ENCODE measurements around the gene MSL1.

The MSL1 gene

DNA sequence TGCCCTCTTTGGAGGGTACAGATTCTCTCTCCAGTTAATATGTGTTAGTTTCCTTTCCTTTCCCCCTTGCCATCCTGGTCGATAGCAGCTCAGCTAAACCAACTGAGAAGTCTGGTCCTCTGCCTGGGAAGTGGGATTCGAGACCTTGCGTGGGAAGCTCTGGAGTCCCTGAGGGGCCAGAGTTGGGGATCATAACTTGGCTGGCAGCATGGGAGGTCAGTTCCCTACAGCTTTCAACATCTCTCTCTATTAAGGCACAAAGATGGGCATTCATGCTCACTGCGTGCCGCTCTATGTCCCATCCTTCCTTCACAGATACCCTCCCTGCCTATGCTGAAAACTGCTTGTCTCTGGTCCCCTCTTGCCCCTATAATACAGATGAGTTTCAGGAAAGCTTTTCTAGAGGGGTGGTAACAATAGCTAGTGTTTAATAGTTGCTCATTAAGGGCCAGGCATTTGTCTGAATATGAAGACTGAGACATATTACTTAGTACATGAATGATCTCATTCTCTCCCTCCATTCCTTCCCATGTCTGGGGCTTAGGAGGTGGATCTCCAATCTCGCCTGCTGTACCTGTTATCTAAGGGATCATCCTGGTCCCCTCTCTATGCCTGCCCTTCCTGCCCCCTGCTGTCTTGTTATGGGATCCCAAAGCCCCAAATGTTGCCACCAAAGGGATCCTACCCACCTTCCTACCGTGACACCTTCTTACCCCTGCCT lies 48.2 kb upstream of the MSL1 start:
- Histone ChIP-seq H4K20me1 (ENCODE audit: insufficient read depth, low read length) (no peaks in the 10 kb centered on the region), H3K4me3 (ENCODE audit: low read depth, low read length, poor library complexity, severe bottlenecking) (no peak overlapping the region), H3K9me2 (ENCODE audit: low read depth, low read length) (no peaks in the 10 kb centered on the region), H3K27me3 (ENCODE audit: insufficient read depth, low read length) (no peaks in the 10 kb centered on the region), H3K27ac (ENCODE audit: low read depth, low read length, poor library complexity, severe bottlenecking) (no peak overlapping the region), H3K79me2 (ENCODE audit: insufficient read depth, low read length) (no peaks in the 10 kb centered on the region), H3K9ac (ENCODE audit: low read length) (no peak overlapping the region), H3K4me2 (ENCODE audit: low read length) (no peak overlapping the region), H2AFZ (ENCODE audit: low read length) (no peak overlapping the region), H3K36me3 (ENCODE audit: insufficient read depth, low read length) (no peaks in the 10 kb centered on the region; the same call in 1 of the 2 replicates), H3F3A (ENCODE audit: insufficient read depth, low read length) (no peaks in the 10 kb centered on the region), H3K9me3 (ENCODE audit: low read length) (no peaks in the 10 kb centered on the region), H3K4me1 (ENCODE audit: insufficient read depth, low read length, severe bottlenecking) (peaks cover 43% of the 10 kb centered on the region)
- no peak for TF ChIP-seq EZH2 (IDR thresholded peaks at IDR 0.05; ENCODE audit: borderline replicate concordance, low read length)
- TF ChIP-seq, protein P1, sequence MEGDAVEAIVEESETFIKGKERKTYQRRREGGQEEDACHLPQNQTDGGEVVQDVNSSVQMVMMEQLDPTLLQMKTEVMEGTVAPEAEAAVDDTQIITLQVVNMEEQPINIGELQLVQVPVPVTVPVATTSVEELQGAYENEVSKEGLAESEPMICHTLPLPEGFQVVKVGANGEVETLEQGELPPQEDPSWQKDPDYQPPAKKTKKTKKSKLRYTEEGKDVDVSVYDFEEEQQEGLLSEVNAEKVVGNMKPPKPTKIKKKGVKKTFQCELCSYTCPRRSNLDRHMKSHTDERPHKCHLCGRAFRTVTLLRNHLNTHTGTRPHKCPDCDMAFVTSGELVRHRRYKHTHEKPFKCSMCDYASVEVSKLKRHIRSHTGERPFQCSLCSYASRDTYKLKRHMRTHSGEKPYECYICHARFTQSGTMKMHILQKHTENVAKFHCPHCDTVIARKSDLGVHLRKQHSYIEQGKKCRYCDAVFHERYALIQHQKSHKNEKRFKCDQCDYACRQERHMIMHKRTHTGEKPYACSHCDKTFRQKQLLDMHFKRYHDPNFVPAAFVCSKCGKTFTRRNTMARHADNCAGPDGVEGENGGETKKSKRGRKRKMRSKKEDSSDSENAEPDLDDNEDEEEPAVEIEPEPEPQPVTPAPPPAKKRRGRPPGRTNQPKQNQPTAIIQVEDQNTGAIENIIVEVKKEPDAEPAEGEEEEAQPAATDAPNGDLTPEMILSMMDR (IDR thresholded peaks at IDR 0.05; ENCODE audit: low read length): no peak

GRCh38 chr17:40074175-40074512 lies 47.6 kb upstream of the MSL1 start:
- Histone ChIP-seq H3K9ac (ENCODE audit: low read length) (no peak overlapping the region), H3K9me3 (ENCODE audit: low read length) (no peaks in the 10 kb centered on the region), H3K27ac (ENCODE audit: low read depth, low read length, poor library complexity, severe bottlenecking) (no peak overlapping the region), H4K20me1 (ENCODE audit: insufficient read depth, low read length) (no peaks in the 10 kb centered on the region), H3K79me2 (ENCODE audit: insufficient read depth, low read length) (no peaks in the 10 kb centered on the region), H3K9me2 (ENCODE audit: low read depth, low read length) (no peaks in the 10 kb centered on the region), H3K4me2 (ENCODE audit: low read length) (no peak overlapping the region), H3K4me1 (ENCODE audit: insufficient read depth, low read length, severe bottlenecking) (peaks cover 37% of the 10 kb centered on the region), H2AFZ (ENCODE audit: low read length) (no peak overlapping the region), H3F3A (ENCODE audit: insufficient read depth, low read length) (no peaks in the 10 kb centered on the region), H3K4me3 (ENCODE audit: low read depth, low read length, poor library complexity, severe bottlenecking) (no peak overlapping the region), H3K27me3 (ENCODE audit: insufficient read depth, low read length) (no peaks in the 10 kb centered on the region), H3K36me3 (ENCODE audit: insufficient read depth, low read length) (no peaks in the 10 kb centered on the region; the same call in 1 of the 2 replicates)
- TF ChIP-seq EZH2 (IDR thresholded peaks at IDR 0.05; ENCODE audit: borderline replicate concordance, low read length): no peak
- TF ChIP-seq, protein P1 (IDR thresholded peaks at IDR 0.05; ENCODE audit: low read length): no peak

DNA sequence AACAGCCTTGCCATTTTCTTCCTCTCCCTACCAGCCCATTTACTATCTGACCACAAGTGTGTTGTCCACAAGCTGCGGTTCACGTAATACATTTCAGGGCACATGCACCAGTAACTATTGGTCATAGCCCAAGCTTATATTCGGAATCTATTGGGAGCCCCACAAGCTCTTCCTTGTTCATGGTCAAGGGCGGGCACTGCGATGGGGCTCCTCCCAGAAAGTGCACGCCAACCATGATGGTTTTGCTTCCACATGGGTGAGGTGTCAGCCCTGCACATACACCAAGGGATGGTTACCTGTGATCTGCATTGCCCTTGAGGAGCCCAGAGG lies 46.9 kb upstream of the MSL1 start:
- peak overlapping the region; percentile 15; the same call in 1 of the 2 replicates for H3K4me2 ChIP-seq (ENCODE audit: low read length)
- no peak overlapping the region for H3K27ac ChIP-seq (ENCODE audit: low read depth, low read length, poor library complexity, severe bottlenecking)
- no peaks in the 10 kb centered on the region; the same call in 1 of the 2 replicates for H3K36me3 ChIP-seq (ENCODE audit: insufficient read depth, low read length)
- H3K9me2 ChIP-seq (ENCODE audit: low read depth, low read length): no peaks in the 10 kb centered on the region
- H3K27me3 ChIP-seq (ENCODE audit: insufficient read depth, low read length): no peaks in the 10 kb centered on the region
- peaks cover 30% of the 10 kb centered on the region for H3K4me1 ChIP-seq (ENCODE audit: insufficient read depth, low read length, severe bottlenecking)
- no peak overlapping the region for H2AFZ ChIP-seq (ENCODE audit: low read length)
- H3K9me3 ChIP-seq (ENCODE audit: low read length): no peaks in the 10 kb centered on the region
- TF ChIP-seq EZH2 (IDR thresholded peaks at IDR 0.05; ENCODE audit: borderline replicate concordance, low read length): no peak
- TF ChIP-seq, protein P1 (IDR thresholded peaks at IDR 0.05; ENCODE audit: low read length): no peak
- H3F3A ChIP-seq (ENCODE audit: insufficient read depth, low read length): no peaks in the 10 kb centered on the region
- no peak overlapping the region for H3K4me3 ChIP-seq (ENCODE audit: low read depth, low read length, poor library complexity, severe bottlenecking)
- H3K9ac ChIP-seq (ENCODE audit: low read length): no peak overlapping the region
- H4K20me1 ChIP-seq (ENCODE audit: insufficient read depth, low read length): no peaks in the 10 kb centered on the region
- no peaks in the 10 kb centered on the region for H3K79me2 ChIP-seq (ENCODE audit: insufficient read depth, low read length)
